Lower leg skin (tissue), 3 donors: ENCODE measurements around the gene OR1L6.

ENCODE experiments used
- CTCF ChIP-seq, 3 donors: fragments of 450-650 bp; IDR thresholded peaks; one replicate each; pipeline ENCODE4 v1.5.1; 2016; ENCODE audit warnings: antibody characterized with exemption in 3 of 3, mild to moderate bottlenecking in 3 of 3, moderate library complexity in 2 of 3
- POLR2A ChIP-seq, 2 donors: fragments of 450-650 bp; IDR thresholded peaks; one replicate each; pipeline ENCODE4 v1.6.1; 2016 to 2017; ENCODE audit warnings: antibody characterized with exemption in 2 of 2, mild to moderate bottlenecking in 1 of 2, moderate library complexity in 1 of 2

GRCh38 chr9:122788831-122789230, 46.7 kb downstream of the OR1L6 start, which contains the start of gene OR5C1:
- no peak for TF ChIP-seq POLR2A (IDR thresholded peaks at IDR 0.05)
- no peak for TF ChIP-seq CTCF (IDR thresholded peaks at IDR 0.05)
